CD14-positive monocyte (primary cell): Measurements from ENCODE around the gene RNF34. TPM values are rescaled to one million over a fixed set of nuclear protein-coding genes. Genes with fewer than 3 reads are reported as not detected.

ENCODE experiments used
- DNase-seq, 3 donors: peaks; one replicate each; pipeline ENCODE4 v3.0.0-alpha.2; 2011 to 2022
- H2AFZ ChIP-seq: 2 replicates; pipeline ENCODE4 v1.6.0; 2012; ENCODE audit warnings: mild to moderate bottlenecking, low read depth, low read length, inconsistent platforms; ENCODE audit not compliant: insufficient read depth, poor library complexity, severe bottlenecking
- H3K27ac ChIP-seq, 2 donors: 1 replicate in 1 of 2; 2 replicates in 1 of 2; pipeline ENCODE4 v1.5.1; 2012 to 2013; ENCODE audit warnings: low read length in 2 of 2, control low read depth in 1 of 2, inconsistent platforms in 1 of 2, low read depth in 1 of 2, mild to moderate bottlenecking in 1 of 2
- H3K27me3 ChIP-seq, 2 donors: one replicate each; pipeline versions ENCODE4 v1.6.0 to v1.6.1; 2011 to 2013; ENCODE audit warnings: low read length in 2 of 2; ENCODE audit not compliant: control insufficient read depth in 2 of 2, insufficient read depth in 2 of 2
- H3K36me3 ChIP-seq, 2 donors: replicated peaks in 1 of 2; 1 replicate in 1 of 2; 2 replicates in 1 of 2; pipeline versions ENCODE4 v1.5.1 to v1.6.1; 2012 to 2013; ENCODE audit warnings: low read length in 2 of 2, control low read depth in 1 of 2, inconsistent platforms in 1 of 2, mild to moderate bottlenecking in 1 of 2; ENCODE audit not compliant: insufficient read depth in 2 of 2, control insufficient read depth in 1 of 2
- H3K4me1 ChIP-seq, 2 donors: 1 replicate in 1 of 2; 2 replicates in 1 of 2; pipeline versions ENCODE4 v1.5.1 to v1.6.1; 2012 to 2013; ENCODE audit warnings: low read length in 2 of 2, control low read depth in 1 of 2, inconsistent platforms in 1 of 2, mild to moderate bottlenecking in 1 of 2, moderate library complexity in 1 of 2; ENCODE audit not compliant: insufficient read depth in 2 of 2, control insufficient read depth in 1 of 2
- H3K4me2 ChIP-seq: replicated peaks from 2 replicates; pipeline ENCODE3; 2012; ENCODE audit warnings: low read length, moderate library complexity, mild to moderate bottlenecking; ENCODE audit not compliant: poor library complexity, severe bottlenecking; ENCODE audit errors: extremely low read depth
- H3K4me3 ChIP-seq, 3 experiments: fragments of 200-600 bp in 1 of 3; sonication (generic) in 1 of 3; replicated peaks in 1 of 3; 1 replicate in 2 of 3; 2 replicates in 1 of 3; pipeline ENCODE4 v1.5.1; 2011 to 2013; ENCODE audit warnings: low read length in 3 of 3, mild to moderate bottlenecking in 3 of 3, control low read depth in 2 of 3, low read depth in 2 of 3, inconsistent platforms in 1 of 3, moderate library complexity in 1 of 3
- H3K79me2 ChIP-seq: 2 replicates; pipeline ENCODE4 v1.6.0; 2012; ENCODE audit warnings: mild to moderate bottlenecking, control low read depth, inconsistent platforms, low read length, moderate library complexity; ENCODE audit not compliant: insufficient read depth
- H3K9ac ChIP-seq: 2 replicates; pipeline ENCODE4 v1.6.0; 2017; ENCODE audit warnings: low read length, mild to moderate bottlenecking; ENCODE audit not compliant: insufficient read depth, poor library complexity, severe bottlenecking
- H3K9me3 ChIP-seq, 2 donors: replicated peaks in 1 of 2; 1 replicate in 1 of 2; 2 replicates in 1 of 2; pipeline versions ENCODE4 v1.5.1 to v1.6.1; 2012 to 2013; ENCODE audit warnings: low read length in 2 of 2, control low read depth in 1 of 2; ENCODE audit not compliant: control insufficient read depth in 1 of 2, insufficient read depth in 1 of 2
- H4K20me1 ChIP-seq: 2 replicates; pipeline ENCODE4 v1.6.0; 2012; ENCODE audit warnings: mild to moderate bottlenecking, low read length, control low read depth, moderate library complexity; ENCODE audit not compliant: insufficient read depth
- H3K27ac Mint-ChIP-seq, 7 donors: one replicate each; pipeline ENCODE4 v1.8.0; 2020; ENCODE audit warnings: mild to moderate bottlenecking in 7 of 7, mixed read lengths in 7 of 7, moderate library complexity in 6 of 7, inconsistent platforms in 2 of 7
- H3K27me3 Mint-ChIP-seq, 3 donors: one replicate each; pipeline ENCODE4 v1.8.0; 2021 to 2022; ENCODE audit warnings: low read depth in 3 of 3, mild to moderate bottlenecking in 3 of 3, mixed read lengths in 3 of 3, moderate library complexity in 3 of 3, inconsistent platforms in 1 of 3
- H3K36me3 Mint-ChIP-seq, 2 donors: one replicate each; pipeline ENCODE4 v1.8.0; 2020; ENCODE audit warnings: mixed read lengths in 2 of 2, inconsistent platforms in 1 of 2, mild to moderate bottlenecking in 1 of 2
- H3K4me1 Mint-ChIP-seq: one replicate; pipeline ENCODE4 v1.8.0; 2020; ENCODE audit warnings: mild to moderate bottlenecking, mixed read lengths
- H3K4me3 Mint-ChIP-seq, 2 donors: one replicate each; pipeline ENCODE4 v1.8.0; 2020; ENCODE audit warnings: mild to moderate bottlenecking in 2 of 2, mixed read lengths in 2 of 2, moderate library complexity in 1 of 2
- H3K9me3 Mint-ChIP-seq, 7 donors: one replicate each; pipeline ENCODE4 v1.8.0; 2020 to 2022; ENCODE audit warnings: mixed read lengths in 7 of 7, mild to moderate bottlenecking in 6 of 7, moderate library complexity in 6 of 7, inconsistent platforms in 2 of 7
- WGBS: methylation state at CpG from one replicate; pipeline ENCODE4 v1.1.5; 2013; ENCODE audit warnings: missing lambda C conversion rate; ENCODE audit not compliant: insufficient coverage; 5-methylcytosine and 5-hydroxymethylcytosine counted together
- intact Hi-C, 2 donors: fragments of 100-400 bp; cut with micrococcal nuclease; formaldehyde crosslinking; loops; one replicate each; pipeline versions ENCODE4 v1.15.0 to v1.15.1; 2023
- polyA plus RNA-seq, 3 donors: library from polyadenylated mRNA; depleted of rRNA in 1 of 3; unstranded in 2 of 3; stranded (reverse) in 1 of 3; fragments of 300-500 nt in 2 of 3; fragments of >200 nt in 1 of 3; fragmentation: Illumina TruSeq in 2 of 3; gene quantifications; 1 replicate in 2 of 3; 2 replicates in 1 of 3; pipeline ENCODE4 v1.2.3, GENCODE V29; 2012 to 2021
- TF ChIP-seq, protein P1 (sequence below): fragments of 200-600 bp; IDR thresholded peaks from one replicate; pipeline ENCODE4 v1.8.0; 2022; ENCODE audit warnings: antibody characterized with exemption, mild to moderate bottlenecking

Gene RNF34
- polyA plus RNA-seq, 3 donors: 15.5 to 23.8 (median 19.2) TPM

DNA sequence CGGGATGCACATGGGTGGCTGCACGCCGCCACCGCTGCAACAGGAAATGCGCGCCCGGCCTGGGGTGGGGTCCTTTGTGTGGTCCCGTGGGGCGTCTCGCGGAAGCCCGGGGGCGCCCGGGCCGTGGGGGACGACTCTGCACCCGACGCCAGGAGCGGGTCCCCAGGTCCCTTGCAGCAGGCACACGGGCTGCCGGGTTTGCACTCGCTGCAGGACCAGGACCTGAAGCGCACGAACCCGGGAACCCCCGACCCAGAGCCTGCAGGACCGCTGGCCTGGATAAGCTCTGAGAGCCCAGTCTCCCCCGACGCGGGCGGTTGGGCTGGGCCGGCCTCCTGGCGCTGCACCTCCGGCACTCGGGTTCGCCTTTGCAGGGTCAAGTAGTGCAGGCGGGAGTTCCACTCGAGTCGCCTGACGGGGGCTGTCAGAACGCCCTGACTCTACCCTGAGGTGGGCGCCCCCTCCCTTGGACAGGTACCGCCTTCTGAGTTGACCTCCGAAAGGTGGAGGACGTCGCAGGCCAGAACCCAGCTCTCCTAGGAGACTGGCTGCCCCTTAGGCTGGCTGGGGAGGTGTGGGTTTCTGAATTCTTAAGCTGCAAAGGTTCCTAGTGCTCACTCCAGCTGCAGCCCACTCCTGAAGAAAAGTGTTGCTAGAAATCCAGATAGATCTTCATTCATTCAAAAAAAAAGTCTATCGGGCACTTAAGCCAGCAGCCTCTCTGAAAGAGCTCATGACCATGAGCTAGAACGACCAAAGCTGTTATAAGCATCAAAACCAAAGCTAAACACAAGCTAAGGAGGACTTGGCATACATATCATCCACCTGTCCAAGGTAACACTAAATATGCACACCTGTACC is 68.0 kb downstream of the RNF34 start:
- Histone ChIP-seq H3K9ac (peak overlapping the region; percentile 36), H3K79me2 (peaks cover 35% of the 10 kb centered on the region), H3K4me3 (peak overlapping the region; percentile 35 to 77 (median 37)), H2AFZ (peak overlapping the region; percentile 65), H3K27ac (no peak overlapping the region), H3K36me3 (peaks cover 0 to 7% of the 10 kb centered on the region in 2 donors), H3K4me1 (peaks cover 40 to 48% of the 10 kb centered on the region in 2 donors), H3K4me2 (peak overlapping the region; percentile 76), H3K9me3 (no peaks in the 10 kb centered on the region), H4K20me1 (peaks cover 63% of the 10 kb centered on the region), H3K27me3 (no peaks in the 10 kb centered on the region)
- peak overlapping the region; percentile 26 to 51 for H3K4me3 Mint-ChIP-seq
- H3K27me3 Mint-ChIP-seq: peaks cover 0 to 4% (median 4%) of the 10 kb centered on the region in 3 donors
- no peaks in the 10 kb centered on the region for H3K9me3 Mint-ChIP-seq
- TF ChIP-seq, protein P1, sequence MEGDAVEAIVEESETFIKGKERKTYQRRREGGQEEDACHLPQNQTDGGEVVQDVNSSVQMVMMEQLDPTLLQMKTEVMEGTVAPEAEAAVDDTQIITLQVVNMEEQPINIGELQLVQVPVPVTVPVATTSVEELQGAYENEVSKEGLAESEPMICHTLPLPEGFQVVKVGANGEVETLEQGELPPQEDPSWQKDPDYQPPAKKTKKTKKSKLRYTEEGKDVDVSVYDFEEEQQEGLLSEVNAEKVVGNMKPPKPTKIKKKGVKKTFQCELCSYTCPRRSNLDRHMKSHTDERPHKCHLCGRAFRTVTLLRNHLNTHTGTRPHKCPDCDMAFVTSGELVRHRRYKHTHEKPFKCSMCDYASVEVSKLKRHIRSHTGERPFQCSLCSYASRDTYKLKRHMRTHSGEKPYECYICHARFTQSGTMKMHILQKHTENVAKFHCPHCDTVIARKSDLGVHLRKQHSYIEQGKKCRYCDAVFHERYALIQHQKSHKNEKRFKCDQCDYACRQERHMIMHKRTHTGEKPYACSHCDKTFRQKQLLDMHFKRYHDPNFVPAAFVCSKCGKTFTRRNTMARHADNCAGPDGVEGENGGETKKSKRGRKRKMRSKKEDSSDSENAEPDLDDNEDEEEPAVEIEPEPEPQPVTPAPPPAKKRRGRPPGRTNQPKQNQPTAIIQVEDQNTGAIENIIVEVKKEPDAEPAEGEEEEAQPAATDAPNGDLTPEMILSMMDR: no peak
- H3K36me3 Mint-ChIP-seq: peaks cover 4 to 9% of the 10 kb centered on the region in 2 donors
- H3K27ac Mint-ChIP-seq: no peak overlapping the region
- DNase-seq: peak in 1 of 3 donors; percentile 42
- 7% methylated on average over 43 of the region's 48 CpGs for WGBS
- H3K4me1 Mint-ChIP-seq: peaks cover 42% of the 10 kb centered on the region
- intact Hi-C loops: loop anchor here in 1 of 2 donors (10.0 kb wide), 1 partner anchor 73 kb away; no protein-coding TSS in a partner anchor

DNA sequence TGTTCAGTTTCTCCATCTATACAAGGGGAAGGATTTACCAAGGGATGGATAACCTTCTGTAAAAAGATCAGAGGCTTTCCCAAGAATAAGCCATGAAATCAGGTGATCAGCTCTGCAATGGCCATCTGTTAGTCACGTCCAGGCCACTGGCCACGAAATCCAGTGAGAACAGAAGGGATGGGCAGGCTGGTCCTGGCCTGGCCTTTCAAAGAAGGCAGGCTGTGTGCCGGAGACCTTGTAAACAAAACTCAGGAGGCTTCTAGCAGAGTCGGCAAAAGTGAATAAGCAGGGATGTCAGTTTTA is 68.5 kb downstream of the RNF34 start:
- DNase-seq: no peak
- intact Hi-C loops: loop anchor here in 1 of 2 donors (10.0 kb wide), 1 partner anchor 74 kb away; no protein-coding TSS in a partner anchor
- peaks cover 0 to 4% (median 4%) of the 10 kb centered on the region in 3 donors for H3K27me3 Mint-ChIP-seq
- peak overlapping the region in 1 of 2 donors; percentile 34 for H3K4me3 Mint-ChIP-seq
- H3K27me3 ChIP-seq: no peaks in the 10 kb centered on the region
- H3K9me3 ChIP-seq: no peaks in the 10 kb centered on the region
- peaks cover 4 to 9% of the 10 kb centered on the region in 2 donors for H3K36me3 Mint-ChIP-seq
- peaks cover 40 to 48% of the 10 kb centered on the region in 2 donors for H3K4me1 ChIP-seq
- H3K36me3 ChIP-seq: peaks cover 0 to 7% of the 10 kb centered on the region in 2 donors
- H3K4me1 Mint-ChIP-seq: peaks cover 42% of the 10 kb centered on the region
- H3K27ac ChIP-seq: no peak overlapping the region
- TF ChIP-seq, protein P1: no peak
- 91% methylated on average over 3 of the region's 4 CpGs for WGBS
- no peak overlapping the region for H3K9ac ChIP-seq
- peaks cover 29% of the 10 kb centered on the region for H3K79me2 ChIP-seq
- no peak overlapping the region for H2AFZ ChIP-seq
- no peak overlapping the region for H3K4me3 ChIP-seq
- no peak overlapping the region for H3K4me2 ChIP-seq
- H3K9me3 Mint-ChIP-seq: no peaks in the 10 kb centered on the region
- peaks cover 61% of the 10 kb centered on the region for H4K20me1 ChIP-seq
- H3K27ac Mint-ChIP-seq: no peak overlapping the region
